Muscle of arm (tissue), 14 donors: ENCODE measurements around the gene CDKN2AIP. TPM values are rescaled to one million over a fixed set of nuclear protein-coding genes. Genes with fewer than 3 reads are reported as not detected.
A peak's percentile ranks its signal among the peaks of the same experiment; 100 is the strongest.

ENCODE experiments used
- DNase-seq: peaks from one replicate; pipeline ENCODE4 v3.0.0-alpha.2; 2013
- long read RNA-seq, 11 donors: transcript quantifications; one replicate each; lab custom pipeline, GENCODE V29; 2026
- polyA plus RNA-seq, 12 donors: library from polyadenylated mRNA; unstranded; fragments of 120-200 nt; gene quantifications; one replicate each; pipeline ENCODE4 v1.2.1, GENCODE V29; 2013; ENCODE audit not compliant: insufficient read length in 12 of 12

The CDKN2AIP gene, protein sequence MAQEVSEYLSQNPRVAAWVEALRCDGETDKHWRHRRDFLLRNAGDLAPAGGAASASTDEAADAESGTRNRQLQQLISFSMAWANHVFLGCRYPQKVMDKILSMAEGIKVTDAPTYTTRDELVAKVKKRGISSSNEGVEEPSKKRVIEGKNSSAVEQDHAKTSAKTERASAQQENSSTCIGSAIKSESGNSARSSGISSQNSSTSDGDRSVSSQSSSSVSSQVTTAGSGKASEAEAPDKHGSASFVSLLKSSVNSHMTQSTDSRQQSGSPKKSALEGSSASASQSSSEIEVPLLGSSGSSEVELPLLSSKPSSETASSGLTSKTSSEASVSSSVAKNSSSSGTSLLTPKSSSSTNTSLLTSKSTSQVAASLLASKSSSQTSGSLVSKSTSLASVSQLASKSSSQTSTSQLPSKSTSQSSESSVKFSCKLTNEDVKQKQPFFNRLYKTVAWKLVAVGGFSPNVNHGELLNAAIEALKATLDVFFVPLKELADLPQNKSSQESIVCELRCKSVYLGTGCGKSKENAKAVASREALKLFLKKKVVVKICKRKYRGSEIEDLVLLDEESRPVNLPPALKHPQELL
- polyA plus RNA-seq, result 10 to 100 TPM in 11 of 12 donors, not detected in 1; 15.3 to 21.6 (median 17.5) TPM
- long read RNA-seq, donor 1, transcript CDKN2AIP-201 (3 exons, 2,646 nt), result major isoform, 7 of 12 reads
- long read RNA-seq, donor 1, partial matches to known transcripts, result 0 of 12 reads
- long read RNA-seq, donor 1, other reads (novel, unspliced or antisense), result 0 of 12 reads
- long read RNA-seq, donor 2, transcript CDKN2AIP-201 (3 exons, 2,646 nt), result major isoform, 5 of 8 reads
- long read RNA-seq, donor 2, partial matches to known transcripts, result 0 of 8 reads
- long read RNA-seq, donor 2, other reads (novel, unspliced or antisense), result 0 of 8 reads
- long read RNA-seq, donor 3, partial matches to known transcripts, result 0 of 7 reads
- long read RNA-seq, donor 3, other reads (novel, unspliced or antisense), result 0 of 7 reads
- long read RNA-seq, donor 4, partial matches to known transcripts, result 0 of 4 reads
- long read RNA-seq, donor 4, other reads (novel, unspliced or antisense), result 0 of 4 reads
- long read RNA-seq, donor 5, transcript CDKN2AIP-203 (3 exons, 2,721 nt), result major isoform, 7 of 12 reads
- long read RNA-seq, donor 5, transcript CDKN2AIP-201 (3 exons, 2,646 nt), result minor isoform, 5 of 12 reads
- long read RNA-seq, donor 5, partial matches to known transcripts, result 0 of 12 reads
- long read RNA-seq, donor 5, other reads (novel, unspliced or antisense), result 0 of 12 reads
- long read RNA-seq, donor 6, partial matches to known transcripts, result 0 of 4 reads
- long read RNA-seq, donor 6, other reads (novel, unspliced or antisense), result 0 of 4 reads
- long read RNA-seq, donor 7, partial matches to known transcripts, result 0 of 2 reads
- long read RNA-seq, donor 7, other reads (novel, unspliced or antisense), result 0 of 2 reads
- long read RNA-seq, donor 8, partial matches to known transcripts, result 0 of 6 reads
- long read RNA-seq, donor 8, other reads (novel, unspliced or antisense), result 0 of 6 reads
- long read RNA-seq, donor 9, partial matches to known transcripts, result 0 of 3 reads
- long read RNA-seq, donor 9, other reads (novel, unspliced or antisense), result 0 of 3 reads
- long read RNA-seq, donor 10, partial matches to known transcripts, result 0 of 8 reads
- long read RNA-seq, donor 10, other reads (novel, unspliced or antisense), result 0 of 8 reads
- long read RNA-seq, donor 11, transcript CDKN2AIP-201 (3 exons, 2,646 nt), result major isoform, 5 of 6 reads
- long read RNA-seq, donor 11, partial matches to known transcripts, result 0 of 6 reads
- long read RNA-seq, donor 11, other reads (novel, unspliced or antisense), result 0 of 6 reads

DNA sequence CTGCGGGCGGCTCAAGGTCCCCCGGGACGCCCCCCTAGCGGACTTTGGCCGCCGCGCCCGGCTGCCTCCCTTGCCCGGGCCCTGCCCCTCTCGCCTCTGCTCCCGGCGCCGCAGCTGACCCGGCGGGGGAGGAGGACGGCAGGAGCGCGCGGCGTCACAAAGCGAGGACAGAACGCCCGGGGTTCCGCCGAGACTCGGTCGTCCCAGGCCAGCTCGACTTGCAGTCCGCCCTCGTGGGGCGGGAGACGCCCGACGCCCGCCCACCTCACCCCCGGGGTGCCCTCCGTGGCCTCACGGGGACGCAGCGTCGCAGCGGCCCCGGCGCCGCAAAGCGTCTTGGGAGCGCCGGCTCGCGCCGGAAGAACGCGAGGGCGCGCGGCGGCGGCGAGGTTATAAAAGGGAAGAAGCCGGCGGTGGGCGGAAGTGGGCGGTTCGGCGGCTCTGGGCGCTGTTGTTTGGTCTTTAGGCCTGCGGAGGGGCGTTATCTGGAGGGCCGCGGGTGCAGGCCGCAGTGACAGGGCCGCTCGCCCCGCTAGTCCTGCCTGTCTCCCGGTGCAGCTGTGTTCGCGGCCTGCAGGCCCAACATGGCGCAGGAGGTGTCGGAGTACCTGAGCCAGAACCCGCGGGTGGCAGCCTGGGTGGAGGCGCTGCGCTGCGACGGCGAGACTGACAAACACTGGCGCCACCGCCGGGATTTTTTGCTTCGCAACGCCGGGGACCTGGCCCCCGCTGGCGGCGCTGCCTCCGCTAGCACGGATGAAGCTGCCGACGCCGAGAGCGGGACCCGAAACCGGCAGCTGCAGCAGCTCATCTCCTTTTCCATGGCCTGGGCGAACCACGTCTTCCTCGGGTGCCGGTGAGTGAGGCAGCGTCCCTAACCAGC, at the start of gene CDKN2AIP:
TSS of gene CDKN2AIP (plus strand) at position 423 of the 883 bp plus-strand sequence. CDS start at position 585, 162 bp downstream.
- peak; percentile 93 for DNase-seq

DNA sequence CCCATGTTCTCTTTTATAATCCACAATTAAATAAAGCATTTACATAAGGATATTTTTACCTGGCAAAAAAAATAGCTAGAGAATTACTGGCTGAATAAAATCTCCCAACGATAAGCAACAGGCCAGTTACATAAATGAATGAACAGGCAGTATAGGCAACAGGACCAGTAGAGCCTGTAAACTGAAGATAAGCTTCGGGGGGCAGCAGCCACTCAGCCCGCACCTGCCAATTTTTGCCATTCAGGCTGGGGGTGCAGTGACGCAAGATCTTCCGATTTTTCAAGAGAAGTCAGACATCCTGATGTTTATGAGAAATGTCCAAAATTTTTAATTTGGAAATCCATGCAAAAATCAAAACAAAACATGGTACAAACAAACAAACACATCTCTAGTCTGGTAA, 49.0 kb upstream of the CDKN2AIP start:
- DNase-seq, result no peak

DNA sequence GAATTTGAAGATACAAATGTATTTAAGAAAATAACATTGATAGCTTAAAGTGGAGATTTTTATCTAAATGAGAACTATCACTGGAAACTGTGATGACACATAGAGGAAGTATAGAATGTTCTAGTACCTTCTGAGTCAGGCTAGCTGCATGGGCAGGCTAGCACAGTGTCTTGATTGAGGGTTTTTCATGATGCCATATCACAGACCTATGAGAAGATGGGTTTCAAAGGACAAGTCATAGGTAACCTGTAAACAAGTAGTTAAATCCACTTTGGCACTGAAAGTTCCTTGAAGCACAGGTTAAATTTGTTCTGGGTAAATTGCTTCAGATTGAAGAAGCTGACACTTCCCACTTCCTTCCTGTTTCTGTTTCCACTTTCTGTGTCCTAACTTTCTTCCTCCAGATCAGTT, 48.2 kb upstream of the CDKN2AIP start:
- DNase-seq, result no peak

DNA sequence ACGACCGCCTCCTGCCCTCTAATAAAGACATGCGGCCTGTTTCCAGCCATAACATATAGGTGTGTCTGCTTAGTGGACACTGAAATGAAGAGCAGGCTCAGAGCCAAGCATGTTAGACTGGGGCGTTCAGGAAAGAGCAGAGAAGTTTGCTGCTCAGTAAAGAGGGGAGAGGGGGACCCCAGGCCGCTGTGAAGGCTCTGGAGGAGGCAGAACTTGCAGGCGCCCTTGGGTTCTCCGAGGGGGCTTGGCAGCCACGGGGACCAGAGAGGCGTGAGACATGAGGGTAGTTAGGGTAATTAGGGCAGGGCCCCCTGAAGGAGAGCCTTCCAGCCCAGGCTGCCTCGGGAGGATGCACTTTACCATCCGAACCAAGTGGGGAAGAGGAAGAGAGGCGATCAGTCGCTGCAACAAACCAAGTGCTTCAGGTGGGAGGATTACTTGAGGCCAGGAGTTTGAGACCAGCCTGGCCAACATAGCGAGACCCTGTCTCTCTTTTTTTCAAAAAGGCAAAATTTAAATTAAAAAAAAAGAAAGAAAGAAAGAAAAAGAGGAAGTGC, 46.6 kb upstream of the CDKN2AIP start:
- no peak for DNase-seq

DNA sequence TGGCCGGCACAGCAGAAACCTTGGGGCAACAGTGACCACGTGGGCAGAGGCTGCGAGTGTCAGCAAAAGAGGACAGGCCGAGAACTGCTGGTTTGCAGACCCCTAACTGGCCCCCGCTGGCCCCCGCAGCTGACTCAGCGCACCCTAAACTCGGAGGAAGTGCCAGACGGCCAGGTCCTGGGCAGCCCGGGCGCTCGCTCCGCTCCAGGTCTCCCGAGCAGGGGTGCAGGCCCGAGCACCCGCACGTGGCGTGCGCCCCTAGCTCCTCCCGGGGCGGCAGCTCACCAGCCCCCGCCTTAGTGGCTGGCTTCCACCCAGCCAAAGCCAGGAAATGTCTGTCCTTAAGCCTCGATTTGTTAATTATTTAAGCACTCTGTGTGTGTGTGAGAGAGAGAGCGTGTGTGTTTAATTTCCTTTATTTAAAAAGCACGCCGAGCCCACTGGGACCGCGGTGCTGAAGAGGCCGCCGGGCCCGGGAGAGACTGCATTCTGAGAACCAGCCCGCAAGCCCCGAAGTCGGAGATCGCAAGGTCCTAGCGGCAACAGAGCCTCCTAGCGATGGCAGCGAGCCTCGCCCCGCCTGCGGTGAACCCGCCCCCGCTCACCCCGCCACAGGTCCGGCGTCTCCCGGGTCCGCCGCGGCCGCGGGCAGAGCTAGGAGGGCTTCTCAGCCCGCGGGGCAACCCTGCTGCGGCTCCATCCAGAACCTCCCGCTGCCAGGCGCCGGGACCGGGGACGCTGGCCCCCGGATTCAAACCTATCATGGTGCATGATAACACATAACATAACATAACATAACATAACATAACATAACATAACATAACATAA, 45.9 kb upstream of the CDKN2AIP start:
- peak; percentile 55 for DNase-seq

DNA sequence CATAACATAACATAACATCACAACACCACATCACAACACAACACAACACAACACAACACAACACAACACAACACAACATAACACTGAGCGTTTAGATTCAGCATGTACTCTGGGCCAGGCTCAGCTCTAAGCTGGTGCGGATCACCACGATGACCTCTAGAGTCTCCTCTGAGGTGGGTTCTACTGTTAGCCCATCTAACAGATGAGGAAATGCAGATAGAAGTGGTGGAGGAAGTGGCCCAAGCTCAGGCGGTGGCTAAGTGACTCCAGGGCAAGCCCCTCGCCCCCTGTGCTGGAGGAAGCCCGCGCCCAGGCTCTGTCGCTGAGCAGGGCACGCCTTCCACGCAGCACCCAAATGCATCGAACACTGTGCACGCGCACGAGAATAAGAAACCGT, 45.3 kb upstream of the CDKN2AIP start:
- DNase-seq, result no peak

DNA sequence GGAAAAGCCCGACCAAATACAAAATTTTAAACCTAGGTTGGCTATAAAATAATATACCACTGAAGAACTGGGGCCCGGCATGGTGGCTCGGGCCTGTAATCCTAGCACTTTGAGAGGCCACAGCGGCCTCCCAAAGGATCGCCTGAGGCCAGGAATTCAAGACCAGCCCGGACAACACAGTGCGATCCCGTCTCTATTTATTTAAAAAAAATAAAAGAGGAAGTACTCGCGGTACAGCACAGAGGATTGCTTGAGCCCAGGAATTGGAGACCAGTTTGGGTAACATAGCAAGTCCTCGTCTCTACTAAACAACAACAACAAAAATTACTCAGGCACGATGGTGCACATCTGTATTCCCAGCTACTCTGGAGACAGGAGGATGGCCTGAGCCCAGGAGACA, 44.8 kb upstream of the CDKN2AIP start:
- DNase-seq, result no peak

DNA sequence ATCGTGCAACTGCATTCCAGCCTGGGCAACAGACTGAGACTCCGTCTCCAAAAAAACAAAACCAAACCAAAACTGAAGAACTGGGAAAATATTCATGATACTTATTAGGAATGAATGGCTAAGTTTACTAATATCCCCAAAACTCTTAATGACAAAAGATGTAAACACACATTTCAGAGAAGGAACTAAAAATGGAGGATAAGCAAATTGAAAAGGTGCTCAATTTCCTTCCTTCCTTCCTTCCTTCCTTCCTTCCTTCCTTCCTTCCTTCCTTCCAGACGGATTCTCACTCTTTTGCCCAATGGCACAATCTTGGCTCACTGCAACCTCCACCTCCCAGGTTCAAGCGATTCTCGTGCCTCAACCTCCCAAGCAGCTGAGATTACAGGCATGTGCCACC, 44.4 kb upstream of the CDKN2AIP start:
- no peak for DNase-seq

DNA sequence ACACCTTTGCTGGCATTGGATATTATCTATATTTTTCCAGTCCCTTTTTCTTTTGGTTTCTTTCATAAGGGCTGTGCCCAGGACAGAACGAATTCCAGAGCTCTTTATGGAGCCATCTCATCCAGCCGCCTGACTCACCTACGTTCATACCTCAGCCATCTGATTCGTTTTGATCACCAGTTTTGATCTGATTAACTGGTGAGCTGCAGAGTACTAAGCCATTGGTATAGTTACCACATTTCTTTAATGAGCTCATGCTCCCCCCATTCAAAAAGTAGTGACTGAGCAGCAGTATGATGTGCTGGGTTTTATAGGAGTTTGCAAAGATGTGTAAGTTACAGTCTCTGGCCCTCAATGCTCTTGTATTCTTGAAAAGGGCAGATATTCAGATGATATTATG, 43.0 kb upstream of the CDKN2AIP start:
- DNase-seq, result no peak

DNA sequence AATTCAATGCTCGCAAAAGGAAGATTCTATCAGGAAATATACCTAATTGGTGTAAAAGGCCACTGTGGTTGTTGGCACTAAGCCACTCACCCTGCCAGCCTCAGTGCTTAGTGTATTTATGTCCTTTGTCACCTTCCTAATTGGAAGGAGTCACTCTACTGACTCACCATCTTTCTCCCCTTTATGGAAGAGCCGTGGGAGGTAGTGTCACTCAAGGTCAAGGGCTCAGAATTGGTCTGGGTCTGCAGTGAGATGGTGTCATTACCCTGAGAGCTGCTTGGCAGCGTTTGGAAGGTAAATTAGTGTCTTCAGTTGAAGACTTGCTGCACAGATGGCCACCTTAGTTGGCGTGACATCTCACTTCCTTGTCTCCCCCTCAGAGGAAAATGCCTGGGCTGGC, 41.7 kb upstream of the CDKN2AIP start:
- DNase-seq, result no peak

DNA sequence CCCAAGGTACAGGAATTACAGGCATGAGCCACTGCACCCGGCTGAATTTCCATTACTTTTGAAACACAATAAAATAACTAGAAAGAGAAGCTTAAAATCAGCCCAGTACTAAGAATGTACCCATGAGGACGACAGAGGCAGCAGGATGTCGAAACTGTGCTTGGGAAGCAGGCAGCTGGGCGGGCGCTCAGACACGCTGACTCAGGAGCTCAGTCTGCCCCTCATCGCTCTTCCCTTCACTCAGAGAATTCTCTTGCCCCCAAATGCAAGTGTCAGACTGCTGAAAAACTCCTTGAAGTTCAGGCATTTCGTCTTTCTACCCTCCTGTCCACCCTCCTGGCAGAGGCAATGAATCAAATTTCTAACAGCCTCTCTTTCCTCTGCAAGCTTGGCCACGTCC, 41.0 kb upstream of the CDKN2AIP start:
- no peak for DNase-seq

DNA sequence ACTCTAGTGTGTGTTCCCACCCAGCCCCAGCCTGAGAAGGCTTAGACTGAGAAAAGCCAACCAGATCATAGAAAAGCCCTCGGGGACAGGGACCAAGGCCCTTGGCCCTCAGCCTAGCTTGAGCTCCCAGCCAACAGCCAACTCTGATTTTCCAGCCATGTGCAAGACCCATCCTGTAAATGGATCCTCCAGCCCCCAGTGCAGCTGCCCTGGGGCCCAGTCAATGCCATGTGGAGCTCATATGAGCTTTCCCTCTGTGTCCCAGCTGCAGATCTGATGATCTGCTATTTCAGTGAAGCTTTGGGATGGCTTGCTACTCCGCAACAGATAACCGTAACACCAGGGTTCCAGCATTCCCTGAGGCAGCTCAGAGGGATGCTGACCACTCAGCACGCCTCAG, 40.5 kb upstream of the CDKN2AIP start:
- no peak for DNase-seq

DNA sequence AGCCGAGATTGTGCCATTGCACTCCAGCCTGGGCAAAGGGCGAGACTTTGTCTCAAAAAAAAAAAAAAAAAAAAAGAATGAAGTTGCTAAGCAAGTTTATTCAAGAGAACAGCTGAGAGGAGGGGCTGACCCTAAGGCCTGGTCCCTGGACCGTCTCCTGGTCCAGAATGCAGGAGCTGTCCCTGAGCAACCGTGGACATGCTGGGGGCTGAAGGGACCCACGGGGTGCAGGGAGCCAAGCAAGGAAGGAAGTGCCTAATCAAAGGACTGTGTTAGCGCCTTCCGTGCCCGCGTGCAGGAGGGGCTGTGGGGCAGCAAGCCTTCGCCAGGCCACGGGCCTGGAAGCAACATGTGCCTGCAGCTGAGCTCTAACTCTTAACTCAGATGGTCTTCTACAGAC, 39.1 kb upstream of the CDKN2AIP start:
- no peak for DNase-seq

DNA sequence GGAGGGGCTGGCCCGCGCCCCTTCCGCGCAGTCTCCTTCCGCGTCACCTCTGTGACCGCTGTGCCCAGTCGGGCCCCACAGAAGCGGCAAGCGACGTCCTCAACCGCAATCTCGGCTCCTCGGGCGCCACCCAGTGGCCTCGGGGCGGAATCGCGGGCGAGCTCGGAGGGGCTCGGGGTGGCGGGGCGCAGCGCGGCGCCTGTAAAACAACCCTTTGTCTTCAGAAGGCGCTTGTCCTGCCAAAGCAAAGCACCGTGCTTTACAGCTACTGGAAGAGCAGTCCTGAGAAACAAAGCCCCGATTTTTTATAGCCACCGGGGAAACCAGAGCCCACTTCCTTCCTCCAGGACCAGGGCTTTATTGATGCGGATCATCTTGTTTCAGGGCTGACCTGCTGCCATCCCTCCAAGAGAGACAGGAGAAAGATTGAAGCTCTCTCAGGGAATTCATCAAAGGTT, 37.3 kb upstream of the CDKN2AIP start:
- DNase-seq, result peak; percentile 83

DNA sequence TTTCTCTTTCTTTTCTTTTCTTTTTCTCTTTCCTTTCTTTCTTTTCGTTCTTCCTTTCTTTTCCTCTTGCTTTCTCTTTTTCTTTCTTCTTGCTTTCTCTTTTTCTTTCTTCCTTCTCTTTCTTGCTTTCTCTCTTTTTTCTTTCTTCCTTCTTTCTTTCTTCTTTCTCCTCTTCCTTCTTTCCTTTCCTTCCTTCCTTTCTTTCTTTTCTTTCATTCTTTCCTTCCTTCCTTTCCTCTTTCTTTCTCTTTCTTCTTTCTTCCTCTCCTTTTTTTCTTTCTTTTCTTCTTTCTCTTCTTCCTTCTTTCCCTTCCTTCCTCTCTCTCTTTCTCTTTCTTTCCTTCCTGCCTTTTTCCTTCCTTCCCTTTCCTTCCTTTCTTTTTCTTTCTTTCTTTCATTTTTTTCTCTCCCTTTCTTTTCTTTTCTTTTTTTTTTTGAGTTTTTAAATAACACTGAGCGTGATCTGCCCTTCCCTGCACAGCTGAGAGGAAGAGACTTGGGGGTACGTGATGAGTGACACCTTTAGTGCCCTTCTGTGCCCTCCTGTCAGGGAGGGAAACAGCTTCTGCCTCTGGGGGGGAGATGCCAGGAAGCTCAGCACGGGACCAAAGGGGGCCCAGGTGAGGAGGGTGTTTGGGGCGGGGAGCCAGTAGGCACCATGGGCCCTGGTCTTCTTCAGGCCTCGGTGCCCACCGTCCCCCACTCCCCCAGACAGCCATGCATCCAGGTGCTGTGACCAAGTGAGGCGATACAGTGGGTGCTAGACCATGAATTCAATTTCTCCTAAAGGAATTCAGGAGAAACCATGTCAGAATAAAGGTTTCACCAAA, 36.6 kb upstream of the CDKN2AIP start:
- DNase-seq, result no peak

DNA sequence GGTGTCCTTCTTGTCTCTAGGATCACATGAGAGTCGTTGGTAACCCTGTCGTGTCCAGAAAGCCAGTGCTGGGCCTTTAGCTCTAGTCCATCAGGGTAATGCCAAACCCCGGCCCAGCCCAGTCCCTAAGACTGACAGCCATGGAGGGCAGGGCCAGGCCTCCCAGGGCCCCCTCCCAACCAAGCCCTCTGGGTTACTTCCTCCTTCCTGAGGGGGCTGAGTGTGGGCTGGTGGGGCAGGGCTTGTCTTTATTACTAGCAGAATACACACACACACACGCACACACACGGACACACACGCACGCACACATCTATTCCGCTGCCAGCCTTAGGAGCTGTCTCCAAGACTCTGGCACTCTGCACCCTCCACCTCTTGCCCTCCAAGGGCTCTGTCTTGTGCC, 35.6 kb upstream of the CDKN2AIP start:
- DNase-seq, result no peak

DNA sequence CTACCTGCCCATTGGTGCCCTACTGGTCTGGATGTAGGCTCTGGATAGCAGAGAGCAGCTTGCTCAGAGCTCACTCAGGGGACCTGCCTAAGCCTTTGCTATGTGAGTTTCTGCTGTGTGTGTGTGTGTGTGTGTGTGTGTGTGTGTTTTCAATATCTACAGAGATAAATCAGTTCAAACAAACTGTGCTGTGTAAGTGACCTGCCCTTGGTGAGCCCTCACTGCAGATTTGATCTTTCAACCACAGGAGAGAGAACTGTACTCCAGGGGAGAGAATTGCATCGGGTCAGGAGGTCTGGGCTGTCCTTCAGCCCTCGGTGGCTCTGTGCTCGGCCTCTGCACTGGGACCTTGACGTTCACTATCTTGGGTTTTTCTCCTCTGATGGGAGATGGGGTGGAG, 35.0 kb upstream of the CDKN2AIP start:
- no peak for DNase-seq
